Omental fat pad (tissue), 4 donors: ENCODE measurements around the gene STX7. TPM values are rescaled to one million over a fixed set of nuclear protein-coding genes. Genes with fewer than 3 reads are reported as not detected.

Experiments used
- ATAC-seq: fragments of 150-250 bp; one replicate; pipeline ENCODE4 v1.9.1; 2016; ENCODE audit warnings: mild to moderate bottlenecking, moderate library complexity; ENCODE audit not compliant: low FRiP score
- DNase-seq: peaks from one replicate; pipeline ENCODE4 v3.0.0-alpha.2; 2019; ENCODE audit warnings: low spot score
- small RNA-seq: library from RNA; depleted of rRNA; stranded (forward); fragments of <200 nt; gene quantifications from one replicate; pipeline ENCODE3, GENCODE V24; 2016
- total RNA-seq, 4 donors: library from RNA; depleted of rRNA; stranded (reverse); fragments of >200 nt; gene quantifications; one replicate each; pipeline ENCODE4 v1.1.0, GENCODE V29; 2016
- TF ChIP-seq, protein P1 (sequence below), 3 donors: fragments of 450-650 bp; IDR thresholded peaks; one replicate each; pipeline ENCODE4 v1.5.1; 2016 to 2017; ENCODE audit warnings: antibody characterized with exemption in 3 of 3, mild to moderate bottlenecking in 3 of 3, moderate library complexity in 2 of 3

STX7 gene
- total RNA-seq, 4 donors from 2014 or later: 36.1 to 78.3 (median 48.2) TPM

GRCh38 chr6:132400555-132400882 is 112.4 kb downstream of the STX7 start:
- ATAC-seq: no peak
- TF ChIP-seq, protein P1, sequence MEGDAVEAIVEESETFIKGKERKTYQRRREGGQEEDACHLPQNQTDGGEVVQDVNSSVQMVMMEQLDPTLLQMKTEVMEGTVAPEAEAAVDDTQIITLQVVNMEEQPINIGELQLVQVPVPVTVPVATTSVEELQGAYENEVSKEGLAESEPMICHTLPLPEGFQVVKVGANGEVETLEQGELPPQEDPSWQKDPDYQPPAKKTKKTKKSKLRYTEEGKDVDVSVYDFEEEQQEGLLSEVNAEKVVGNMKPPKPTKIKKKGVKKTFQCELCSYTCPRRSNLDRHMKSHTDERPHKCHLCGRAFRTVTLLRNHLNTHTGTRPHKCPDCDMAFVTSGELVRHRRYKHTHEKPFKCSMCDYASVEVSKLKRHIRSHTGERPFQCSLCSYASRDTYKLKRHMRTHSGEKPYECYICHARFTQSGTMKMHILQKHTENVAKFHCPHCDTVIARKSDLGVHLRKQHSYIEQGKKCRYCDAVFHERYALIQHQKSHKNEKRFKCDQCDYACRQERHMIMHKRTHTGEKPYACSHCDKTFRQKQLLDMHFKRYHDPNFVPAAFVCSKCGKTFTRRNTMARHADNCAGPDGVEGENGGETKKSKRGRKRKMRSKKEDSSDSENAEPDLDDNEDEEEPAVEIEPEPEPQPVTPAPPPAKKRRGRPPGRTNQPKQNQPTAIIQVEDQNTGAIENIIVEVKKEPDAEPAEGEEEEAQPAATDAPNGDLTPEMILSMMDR (IDR thresholded peaks at IDR 0.05): no peak
- DNase-seq: no peak

GRCh38 chr6:132399376-132400074 is 113.4 kb downstream of the STX7 start:
- TF ChIP-seq, protein P1 (IDR thresholded peaks at IDR 0.05): no peak
- DNase-seq (no peak), ATAC-seq (no peak)

Small RNA genes within 50 kb of the gene (small RNA-seq; reads per million reads assigned to genes)
- not detected for gene TAAR7P

Other genes starting within 250 kb of the STX7 start
- gene MOXD1, start 111.6 kb downstream of the STX7 start, total RNA-seq: 1 to 10 TPM; 1.3 to 2.7 (median 2.0) TPM
- not detected for gene TAAR9, start 25.2 kb upstream of the STX7 start, total RNA-seq
- gene TAAR8, start 39.6 kb upstream of the STX7 start, total RNA-seq: not detected
- not detected for gene TAAR6, start 57.2 kb upstream of the STX7 start, total RNA-seq
- gene TAAR5, start 76.6 kb upstream of the STX7 start, total RNA-seq: not detected
- not detected for gene TAAR2, start 111.2 kb upstream of the STX7 start, total RNA-seq
- not detected for gene TAAR1, start 146.1 kb upstream of the STX7 start, total RNA-seq
- gene VNN1, start 200.9 kb upstream of the STX7 start, total RNA-seq: 10 to 100 TPM in 1 of 4 donors, 1 to 10 TPM in 3; 2.5 to 21.4 (median 6.0) TPM
- 10 to 100 TPM in 3 of 4 donors, 1 to 10 TPM in 1; 4.7 to 66.0 (median 22.5) TPM for gene VNN2, start 244.8 kb upstream of the STX7 start, total RNA-seq